ENCODE results near the gene SYCE3. TPM values are rescaled to one million over a fixed set of nuclear protein-coding genes. Genes with fewer than 3 reads are reported as not detected.
A peak's percentile ranks its signal among the peaks of the same experiment; 100 is the strongest.

The SYCE3 gene
- total and polyA plus RNA-seq, 9 of the 15 experiments (the other 6 are each of a cell fraction or from before 2014, with no cell fraction given) = 0.56 TPM; not detected in 8

DNA sequence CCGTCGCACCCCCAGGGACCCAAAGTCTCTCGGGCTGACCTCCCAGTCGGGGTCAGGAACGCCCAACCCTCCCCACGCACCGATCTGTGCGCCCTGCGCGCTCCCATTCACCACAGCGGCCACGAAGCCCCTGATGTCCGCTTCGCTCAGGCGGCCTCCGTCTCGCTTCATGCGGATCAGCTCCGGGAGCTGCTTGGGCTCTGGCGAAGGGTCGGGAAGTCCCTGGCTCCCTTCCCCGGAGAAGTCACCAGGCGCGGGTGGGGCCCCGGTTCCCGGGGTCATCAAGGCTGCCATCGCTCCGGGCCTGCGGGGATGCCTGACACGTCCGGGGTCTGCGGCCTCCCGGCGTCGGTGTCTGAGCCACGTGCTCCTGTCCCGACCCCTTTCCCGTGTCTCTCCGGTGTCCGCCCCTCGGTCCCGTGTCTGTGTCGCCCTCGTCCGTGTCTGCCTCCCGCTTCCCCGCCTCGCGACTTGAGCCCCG, 33.3 kb downstream of the SYCE3 start:
- Histone ChIP-seq H3K4me2 (ENCODE audit: insufficient read depth, low read length) (no peak overlapping the region), H3K27me3 (ENCODE audit: control insufficient read depth in 2 of 2, insufficient read depth in 2 of 2, low read length in 2 of 2) (no peaks in the 10 kb centered on the region), H3K4me1 (replicated peaks in 1 of 2; ENCODE audit: control insufficient read depth in 2 of 2, insufficient read depth in 2 of 2, low read length in 2 of 2) (peaks cover 17 to 66% of the 10 kb centered on the region in 2 experiments; a peak in 4 of 5 replicates), H3K4me3 (no peak overlapping the region), H3K9ac (ENCODE audit: insufficient read depth in 1 of 2, low read depth in 2 of 2, low read length in 2 of 2) (no peak overlapping the region), H3K9me1 (ENCODE audit: control insufficient read depth, insufficient read depth, low read length) (no peaks in the 10 kb centered on the region), H3K27ac (ENCODE audit: extremely low read depth, low read depth, low read length) (no peak overlapping the region), H2AFZ (ENCODE audit: low read depth, low read length) (no peak overlapping the region), H4K20me1 (replicated peaks; ENCODE audit: control insufficient read depth, insufficient read depth, low read length) (peaks cover 5% of the 10 kb centered on the region; the same call in 1 of the 2 replicates), H3K9me3 (replicated peaks; ENCODE audit: control insufficient read depth, insufficient read depth, low read depth, low read length) (0 out of 2 replicates have a peak, but pooled peaks cover 2% of the 10 kb centered on the region), H3K36me3 (ENCODE audit: control insufficient read depth, insufficient read depth, low read length) (peaks cover 4% of the 10 kb centered on the region; the same call in 1 of the 3 replicates), H3K79me2 (ENCODE audit: control insufficient read depth, insufficient read depth, low read length) (peaks cover 23% of the 10 kb centered on the region)
- WGBS (ENCODE audit: insufficient coverage, low coverage, missing lambda C conversion rate) = 99% methylated on average over 15 of the region's 50 CpGs
- POLR2A ChIA-PET = interaction anchor here (0.5 to 2.3 kb wide), 2 partner anchors 10 to 236 kb away, joined by 3 to 8 read pairs; no protein-coding TSS in a partner anchor
- intact Hi-C loops (cut with micrococcal nuclease) (loop anchor here (5.0 kb wide), 1 partner anchor 33 kb away; the partner anchor contains the start of gene SYCE3), in situ Hi-C loops (cut with MboI) (no loop called here)
- FAIRE-seq = no peak
- CTCF ChIA-PET (ENCODE audit: low intra/inter-chr PET ratio) = no interaction called here
- no TSS peak for BruUV-seq (replicated peaks)
- peak; percentile 61 for TF ChIP-seq POLR2G (IDR thresholded peaks at IDR 0.05; ENCODE audit: low read depth, low read length)
- TF ChIP-seq RBFOX2 (IDR thresholded peaks at IDR 0.05; ENCODE audit: low read depth, low read length) = 0 out of 2 replicates have a peak, but pooled peaks have one; percentile 19
- no peak for TF ChIP-seq ZNF124 (CRISPR knock-in tag; IDR thresholded peaks at IDR 0.05)
- TF ChIP-seq ZEB2 (IDR thresholded peaks at IDR 0.05) = no peak
- TF ChIP-seq, protein P1, sequence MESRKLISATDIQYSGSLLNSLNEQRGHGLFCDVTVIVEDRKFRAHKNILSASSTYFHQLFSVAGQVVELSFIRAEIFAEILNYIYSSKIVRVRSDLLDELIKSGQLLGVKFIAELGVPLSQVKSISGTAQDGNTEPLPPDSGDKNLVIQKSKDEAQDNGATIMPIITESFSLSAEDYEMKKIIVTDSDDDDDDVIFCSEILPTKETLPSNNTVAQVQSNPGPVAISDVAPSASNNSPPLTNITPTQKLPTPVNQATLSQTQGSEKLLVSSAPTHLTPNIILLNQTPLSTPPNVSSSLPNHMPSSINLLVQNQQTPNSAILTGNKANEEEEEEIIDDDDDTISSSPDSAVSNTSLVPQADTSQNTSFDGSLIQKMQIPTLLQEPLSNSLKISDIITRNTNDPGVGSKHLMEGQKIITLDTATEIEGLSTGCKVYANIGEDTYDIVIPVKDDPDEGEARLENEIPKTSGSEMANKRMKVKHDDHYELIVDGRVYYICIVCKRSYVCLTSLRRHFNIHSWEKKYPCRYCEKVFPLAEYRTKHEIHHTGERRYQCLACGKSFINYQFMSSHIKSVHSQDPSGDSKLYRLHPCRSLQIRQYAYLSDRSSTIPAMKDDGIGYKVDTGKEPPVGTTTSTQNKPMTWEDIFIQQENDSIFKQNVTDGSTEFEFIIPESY (CRISPR knock-in tag; IDR thresholded peaks at IDR 0.05) = peak; percentile 92
- no peak for TF ChIP-seq ZNF143 (CRISPR knock-in tag; IDR thresholded peaks at IDR 0.05)
- TF ChIP-seq, protein P2, sequence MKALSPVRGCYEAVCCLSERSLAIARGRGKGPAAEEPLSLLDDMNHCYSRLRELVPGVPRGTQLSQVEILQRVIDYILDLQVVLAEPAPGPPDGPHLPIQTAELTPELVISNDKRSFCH (CRISPR knock-in tag; IDR thresholded peaks at IDR 0.05) = no peak
- TF ChIP-seq, protein P2 (tag; IDR thresholded peaks at IDR 0.05) = no peak
- no peak for TF ChIP-seq ZNF436 (CRISPR knock-in tag; IDR thresholded peaks at IDR 0.05)
- TF ChIP-seq MAFF (IDR thresholded peaks at IDR 0.05; ENCODE audit: low read length) = no peak
- no peak for DNase-seq (ENCODE audit: extremely low read depth in 1 of 4, low spot score in 3 of 4)
- no peak for ATAC-seq

Data from K562 (cell line).